Prostate gland (tissue), 2 donors: ENCODE data around the gene ENPP7. TPM values are rescaled to one million over a fixed set of nuclear protein-coding genes. Genes with fewer than 3 reads are reported as not detected.

ENCODE experiments used
- DNase-seq: peaks from one replicate; pipeline ENCODE4 v3.0.0-alpha.2; 2019; ENCODE audit warnings: low spot score
- H3K27ac ChIP-seq, 2 donors: fragments of 200-600 bp; sonication (generic); 2 replicates each; pipeline ENCODE4 v1.5.1; 2017 to 2019
- H3K27me3 ChIP-seq: fragments of 200-600 bp; sonication (generic); replicated peaks from 2 replicates; pipeline ENCODE4 v1.5.1; 2019; ENCODE audit not compliant: insufficient read depth
- H3K36me3 ChIP-seq, 2 donors: fragments of 200-600 bp; sonication (generic); 1 replicate in 1 of 2; 2 replicates in 1 of 2; pipeline versions ENCODE4 v1.5.1 to v1.8.1; 2017 to 2019
- H3K4me1 ChIP-seq: fragments of 200-600 bp; sonication (generic); replicated peaks from 2 replicates; pipeline ENCODE4 v1.5.1; 2019
- H3K4me3 ChIP-seq, 2 donors: fragments of 200-600 bp; sonication (generic); 2 replicates each; pipeline ENCODE4 v1.5.1; 2017 to 2019
- H3K9me3 ChIP-seq: fragments of 200-600 bp; sonication (generic); 2 replicates; pipeline ENCODE4 v1.5.1; 2017
- POLR2A ChIP-seq: fragments of 450-650 bp; IDR thresholded peaks from one replicate; pipeline ENCODE4 v1.6.1; 2016; ENCODE audit warnings: antibody characterized with exemption, mild to moderate bottlenecking
- POLR2AphosphoS5 ChIP-seq: sonication (generic); formaldehyde crosslinking; IDR thresholded peaks from one replicate; pipeline ENCODE4 v1.6.1; 2017; ENCODE audit warnings: antibody characterized with exemption
- WGBS: methylation state at CpG from one replicate; pipeline ENCODE4 v1.1.5; 2018; 5-methylcytosine and 5-hydroxymethylcytosine counted together
- intact Hi-C: fragments of 100-400 bp; cut with DNase I; formaldehyde crosslinking; loops from one replicate; pipeline ENCODE4 v1.14.2; 2022
- microRNA-seq: library from miRNA; unstranded; fragments of <30 nt; microRNA quantifications from one replicate; pipeline ENCODE4, GENCODE V29; 2016
- small RNA-seq, 2 donors: library from RNA; depleted of rRNA; stranded (forward); fragments of <200 nt; gene quantifications; one replicate each; pipeline ENCODE3, GENCODE V24; 2016
- total RNA-seq, 2 donors: library from RNA; depleted of rRNA; stranded (reverse); fragments of >200 nt; gene quantifications; one replicate each; pipeline ENCODE4 v1.1.0, GENCODE V29; 2016
- TF ChIP-seq, protein P1 (sequence below), 4 experiments: fragments of 200-600 bp in 2 of 4; fragments of 450-650 bp in 2 of 4; sonication (generic) in 2 of 4; IDR thresholded peaks; 1 replicate in 3 of 4; 2 replicates in 1 of 4; pipeline ENCODE4 v1.5.1; 2016 to 2019; ENCODE audit warnings: antibody characterized with exemption in 4 of 4, mild to moderate bottlenecking in 2 of 4, moderate library complexity in 2 of 4

Gene ENPP7
- total RNA-seq, 2 donors from 2014 or later: not detected

- no peaks in the 10 kb centered on the region for H3K4me1 ChIP-seq
- H3K27ac ChIP-seq: no peak overlapping the region
- 12% methylated on average over 26 of the region's 26 CpGs for WGBS
- no peaks in the 10 kb centered on the region for H3K9me3 ChIP-seq
- no peaks in the 10 kb centered on the region for H3K36me3 ChIP-seq
- no peak for DNase-seq
- TF ChIP-seq POLR2A (no peak), POLR2AphosphoS5 (no peak)
- TF ChIP-seq, protein P1, sequence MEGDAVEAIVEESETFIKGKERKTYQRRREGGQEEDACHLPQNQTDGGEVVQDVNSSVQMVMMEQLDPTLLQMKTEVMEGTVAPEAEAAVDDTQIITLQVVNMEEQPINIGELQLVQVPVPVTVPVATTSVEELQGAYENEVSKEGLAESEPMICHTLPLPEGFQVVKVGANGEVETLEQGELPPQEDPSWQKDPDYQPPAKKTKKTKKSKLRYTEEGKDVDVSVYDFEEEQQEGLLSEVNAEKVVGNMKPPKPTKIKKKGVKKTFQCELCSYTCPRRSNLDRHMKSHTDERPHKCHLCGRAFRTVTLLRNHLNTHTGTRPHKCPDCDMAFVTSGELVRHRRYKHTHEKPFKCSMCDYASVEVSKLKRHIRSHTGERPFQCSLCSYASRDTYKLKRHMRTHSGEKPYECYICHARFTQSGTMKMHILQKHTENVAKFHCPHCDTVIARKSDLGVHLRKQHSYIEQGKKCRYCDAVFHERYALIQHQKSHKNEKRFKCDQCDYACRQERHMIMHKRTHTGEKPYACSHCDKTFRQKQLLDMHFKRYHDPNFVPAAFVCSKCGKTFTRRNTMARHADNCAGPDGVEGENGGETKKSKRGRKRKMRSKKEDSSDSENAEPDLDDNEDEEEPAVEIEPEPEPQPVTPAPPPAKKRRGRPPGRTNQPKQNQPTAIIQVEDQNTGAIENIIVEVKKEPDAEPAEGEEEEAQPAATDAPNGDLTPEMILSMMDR (IDR thresholded peaks at IDR 0.05): no peak
- H3K4me3 ChIP-seq: no peak overlapping the region
- peaks cover 29% of the 10 kb centered on the region for H3K27me3 ChIP-seq
- intact Hi-C loops: no loop called here
Observed at GRCh38 chr17:79791735-79792161, 61.0 kb downstream of the ENPP7 start.

Small RNA genes lying within 50 kb of the gene (microRNA-seq; reads per million reads assigned to microRNA genes)
- gene MIR4739: not detected

Small RNA genes lying within 50 kb of the gene (small RNA-seq; reads per million reads assigned to genes)
- gene MIR4739: 0 reads per million in 2 donors

Other genes with a start within 250 kb of the ENPP7 start
- gene RBFOX3, start 119.9 kb upstream of the ENPP7 start, total RNA-seq: 10 to 100 TPM in 1 of 2 donors, 1 to 10 TPM in 1; 9.8 to 21.9 TPM
- gene CBX2, start 47.2 kb downstream of the ENPP7 start, total RNA-seq: 10 to 100 TPM in 1 of 2 donors, 1 to 10 TPM in 1; 2.0 to 17.0 TPM
- gene CBX8, start 66.1 kb downstream of the ENPP7 start, total RNA-seq: 1 to 10 TPM; 4.7 to 4.8 TPM
- gene CBX4, start 108.5 kb downstream of the ENPP7 start, total RNA-seq: 10 to 100 TPM; 28.0 to 28.5 TPM